Parathyroid adenoma (tissue), 2 donors: ENCODE measurements around the gene XXYLT1.

Experiments
- H2AFZ ChIP-seq: fragments of 300-600 bp; sonication (generic); one replicate; pipeline ENCODE4 v1.7.0; 2017; ENCODE audit warnings: antibody characterized with exemption, mild to moderate bottlenecking
- H3K27ac ChIP-seq: fragments of 300-600 bp; sonication (generic); one replicate; pipeline ENCODE4 v1.7.0; 2017
- H3K27me3 ChIP-seq: fragments of 300-600 bp; sonication (generic); one replicate; pipeline ENCODE4 v1.7.0; 2017; ENCODE audit warnings: low read length; ENCODE audit not compliant: control insufficient read depth, insufficient read depth
- H3K36me3 ChIP-seq: fragments of 300-600 bp; sonication (generic); one replicate; pipeline ENCODE4 v1.7.0; 2017; ENCODE audit warnings: low read length; ENCODE audit not compliant: control insufficient read depth, insufficient read depth
- H3K4me1 ChIP-seq: fragments of 300-600 bp; sonication (generic); one replicate; pipeline ENCODE4 v1.7.0; 2017; ENCODE audit warnings: control low read depth
- H3K4me2 ChIP-seq: fragments of 300-600 bp; sonication (generic); one replicate; pipeline ENCODE4 v1.7.0; 2017; ENCODE audit warnings: low read length
- H3K4me3 ChIP-seq: fragments of 300-600 bp; sonication (generic); one replicate; pipeline ENCODE4 v1.7.0; 2017; ENCODE audit warnings: low read depth, low read length
- H3K79me2 ChIP-seq: fragments of 300-600 bp; sonication (generic); one replicate; pipeline ENCODE4 v1.7.0; 2017; ENCODE audit warnings: control low read depth
- H3K9ac ChIP-seq: fragments of 300-600 bp; sonication (generic); one replicate; pipeline ENCODE4 v1.7.0; 2017; ENCODE audit warnings: mild to moderate bottlenecking
- H3K9me3 ChIP-seq: fragments of 300-600 bp; sonication (generic); one replicate; pipeline ENCODE4 v1.7.0; 2017; ENCODE audit warnings: low read length; ENCODE audit not compliant: control insufficient read depth
- CTCF ChIP-seq: fragments of 300-600 bp; sonication (generic); IDR thresholded peaks from one replicate; pipeline ENCODE4 v1.7.0; 2017; ENCODE audit warnings: antibody characterized with exemption, mild to moderate bottlenecking
- donor health status: primary hyperparathyroidism.

The XXYLT1 gene

GRCh38 chr3:195131176-195131575 is 139.8 kb downstream of the XXYLT1 start:
- H2AFZ ChIP-seq = no peak overlapping the region
- H3K4me3 ChIP-seq = no peak overlapping the region
- H3K27me3 ChIP-seq = no peaks in the 10 kb centered on the region
- H3K27ac ChIP-seq = no peak overlapping the region
- no peak overlapping the region for H3K4me2 ChIP-seq
- no peaks in the 10 kb centered on the region for H3K36me3 ChIP-seq
- H3K9ac ChIP-seq = no peak overlapping the region
- no peak for TF ChIP-seq CTCF
- H3K79me2 ChIP-seq = peaks cover 12% of the 10 kb centered on the region
- no peaks in the 10 kb centered on the region for H3K9me3 ChIP-seq
- peaks cover 4% of the 10 kb centered on the region for H3K4me1 ChIP-seq

DNA sequence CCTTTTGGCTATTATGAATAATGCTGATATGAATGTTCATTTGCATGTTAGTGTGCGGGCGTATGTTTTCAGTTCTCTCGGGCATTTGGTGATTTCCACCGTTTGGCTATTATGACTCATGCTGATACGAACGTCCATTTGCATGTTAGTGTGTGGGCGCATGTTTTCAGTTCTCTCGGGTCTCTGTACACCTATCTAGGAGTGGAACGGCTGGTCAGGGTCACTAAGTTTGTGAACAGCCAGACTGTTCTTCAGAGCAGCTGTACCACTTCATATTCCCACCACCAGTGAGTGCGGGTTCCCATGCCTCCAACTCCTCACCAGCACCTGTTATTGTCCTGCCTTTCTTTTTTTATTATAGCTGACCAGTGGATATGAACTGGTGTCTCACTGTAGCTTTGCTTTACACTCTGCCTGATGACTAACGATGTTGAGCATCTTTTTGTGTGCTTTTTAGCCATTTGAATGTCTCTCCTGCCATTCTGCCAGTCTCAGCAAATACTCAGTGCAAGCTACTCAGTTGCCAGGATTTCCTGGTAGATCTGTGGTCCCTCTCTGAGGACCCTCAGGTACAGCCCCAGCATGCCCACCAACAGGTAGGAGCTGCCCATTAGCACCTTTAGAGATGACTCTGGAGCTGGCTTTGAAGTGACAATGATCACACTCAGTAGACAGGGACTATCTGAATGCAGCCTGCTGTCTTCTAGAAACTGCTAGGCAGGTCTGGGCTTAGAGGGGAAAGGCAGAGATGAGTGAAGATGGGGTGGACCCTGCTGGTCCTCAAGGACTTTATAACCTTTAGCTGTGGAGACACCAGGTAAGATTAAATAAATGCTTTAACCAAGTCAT is 141.1 kb downstream of the XXYLT1 start:
- Histone ChIP-seq H3K4me3 (no peak overlapping the region), H3K4me1 (peaks cover 6% of the 10 kb centered on the region), H3K79me2 (peaks cover 14% of the 10 kb centered on the region), H3K27me3 (no peaks in the 10 kb centered on the region), H3K27ac (no peak overlapping the region), H3K9me3 (no peaks in the 10 kb centered on the region), H3K36me3 (no peaks in the 10 kb centered on the region), H3K4me2 (no peak overlapping the region), H3K9ac (no peak overlapping the region), H2AFZ (no peak overlapping the region)
- TF ChIP-seq CTCF = no peak

DNA sequence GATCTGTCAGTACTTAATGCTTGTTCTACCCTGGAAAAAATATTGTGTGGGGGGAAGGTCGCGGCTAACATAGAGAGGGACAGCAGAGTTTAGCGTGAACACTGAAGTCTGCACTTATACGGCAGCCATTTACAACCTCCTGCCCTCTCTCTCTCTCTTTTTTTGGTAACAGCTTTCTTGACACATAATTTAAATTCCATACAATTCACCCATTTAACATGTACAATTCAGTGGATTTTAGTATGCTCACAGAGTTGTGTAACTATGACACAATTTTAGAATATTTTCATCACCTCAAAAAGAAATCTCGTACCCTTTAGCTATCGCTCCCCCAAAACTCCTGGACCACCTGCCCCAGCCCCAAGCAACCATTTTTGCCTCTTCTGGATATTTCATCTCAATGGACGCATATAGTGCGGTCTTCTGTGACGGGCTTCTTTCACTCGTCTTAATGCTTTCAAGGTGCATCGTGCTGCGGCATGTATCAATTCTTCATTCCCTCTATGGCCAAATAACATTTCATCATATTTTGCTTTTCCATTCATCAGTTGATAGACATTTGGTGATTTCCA is 141.8 kb downstream of the XXYLT1 start:
- no peak overlapping the region for H3K4me3 ChIP-seq
- no peaks in the 10 kb centered on the region for H3K36me3 ChIP-seq
- H3K4me1 ChIP-seq = peaks cover 10% of the 10 kb centered on the region
- no peaks in the 10 kb centered on the region for H3K27me3 ChIP-seq
- no peaks in the 10 kb centered on the region for H3K9me3 ChIP-seq
- no peak overlapping the region for H2AFZ ChIP-seq
- H3K9ac ChIP-seq = no peak overlapping the region
- H3K27ac ChIP-seq = no peak overlapping the region
- no peak overlapping the region for H3K4me2 ChIP-seq
- no peak for TF ChIP-seq CTCF
- peaks cover 15% of the 10 kb centered on the region for H3K79me2 ChIP-seq

DNA sequence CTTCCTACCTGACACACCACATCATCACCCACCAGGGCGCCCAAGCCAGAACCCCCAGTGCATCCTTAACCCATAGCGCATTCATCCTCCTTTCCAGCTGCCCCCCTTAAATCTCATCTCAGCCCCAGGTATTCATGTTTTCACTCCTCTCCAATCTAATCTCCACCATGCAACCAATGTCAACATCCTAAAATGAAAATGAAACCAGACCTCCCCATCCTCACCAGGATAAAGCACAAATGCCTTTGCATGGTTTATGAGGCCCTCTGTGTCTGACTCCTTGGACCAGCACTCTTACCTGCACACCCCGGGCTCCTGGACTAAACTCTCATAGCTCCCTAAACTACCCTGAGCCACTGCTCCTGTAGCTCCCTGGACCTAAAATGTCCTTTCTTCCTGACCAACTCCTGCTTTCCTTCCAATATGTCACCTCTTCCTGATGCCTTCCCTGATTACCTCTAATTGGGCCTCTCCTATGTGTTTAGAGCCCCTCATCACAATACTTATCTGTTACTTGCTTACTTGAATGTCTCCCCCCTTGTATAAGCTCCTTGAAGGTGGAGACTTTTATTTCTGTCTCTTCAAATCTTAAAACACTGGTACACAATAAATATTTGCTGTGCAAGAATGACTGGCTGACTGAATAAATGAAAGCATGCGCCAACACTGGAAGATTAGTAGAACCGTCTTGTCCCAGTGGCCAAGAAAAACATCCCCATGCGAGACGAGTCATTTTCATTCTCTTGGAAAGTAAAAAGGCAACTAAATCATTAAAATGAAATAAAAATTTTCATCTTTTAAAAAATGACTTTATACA is 142.5 kb downstream of the XXYLT1 start:
- peaks cover 17% of the 10 kb centered on the region for H3K79me2 ChIP-seq
- no peaks in the 10 kb centered on the region for H3K9me3 ChIP-seq
- no peak overlapping the region for H3K9ac ChIP-seq
- no peak overlapping the region for H3K4me3 ChIP-seq
- H3K27me3 ChIP-seq = no peaks in the 10 kb centered on the region
- H3K4me2 ChIP-seq = no peak overlapping the region
- H3K4me1 ChIP-seq = peaks cover 10% of the 10 kb centered on the region
- H3K36me3 ChIP-seq = no peaks in the 10 kb centered on the region
- H2AFZ ChIP-seq = no peak overlapping the region
- no peak overlapping the region for H3K27ac ChIP-seq
- TF ChIP-seq CTCF = no peak
